ENCODE measurements around the gene CAND1. TPM values are rescaled to one million over a fixed set of nuclear protein-coding genes. Genes with fewer than 3 reads are reported as not detected.

The CAND1 gene
- total RNA-seq, 1 experiment from 2014 or later = 236 TPM

DNA sequence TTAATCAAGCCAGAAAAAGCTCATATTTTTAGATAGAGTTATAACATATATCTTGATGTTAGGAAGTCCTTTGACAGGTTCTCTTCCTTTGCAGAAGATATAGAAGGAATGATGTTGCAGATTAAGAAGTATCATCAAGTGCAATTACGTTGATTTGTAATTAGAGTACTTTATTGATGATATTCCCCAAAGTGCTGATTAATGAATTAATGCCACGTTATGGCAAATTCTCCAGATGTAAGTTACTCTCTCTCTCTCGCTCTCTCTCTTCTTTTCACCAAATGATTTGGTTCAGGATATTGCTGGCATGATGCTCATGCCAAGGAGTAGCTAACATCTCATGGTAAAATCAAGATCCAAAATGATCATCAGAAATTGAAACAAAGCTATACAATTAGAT, 18.1 kb upstream of the CAND1 start:
- H3K4me1 Mint-ChIP-seq = no peaks in the 10 kb centered on the region
- ATAC-seq = no peak
- no peak overlapping the region; the same call in 1 of the 2 replicates for H3K27ac Mint-ChIP-seq
- H3K4me3 Mint-ChIP-seq = no peak overlapping the region
- no peaks in the 10 kb centered on the region for H3K36me3 Mint-ChIP-seq
- CTCF ChIA-PET = no interaction called here
- peaks cover 4% of the 10 kb centered on the region; the same call in 1 of the 2 replicates for H3K27me3 Mint-ChIP-seq (ENCODE audit: low read depth)
- POLR2A ChIA-PET = no interaction called here
- no peaks in the 10 kb centered on the region for H3K9me3 Mint-ChIP-seq
- TF ChIP-seq, protein P1, sequence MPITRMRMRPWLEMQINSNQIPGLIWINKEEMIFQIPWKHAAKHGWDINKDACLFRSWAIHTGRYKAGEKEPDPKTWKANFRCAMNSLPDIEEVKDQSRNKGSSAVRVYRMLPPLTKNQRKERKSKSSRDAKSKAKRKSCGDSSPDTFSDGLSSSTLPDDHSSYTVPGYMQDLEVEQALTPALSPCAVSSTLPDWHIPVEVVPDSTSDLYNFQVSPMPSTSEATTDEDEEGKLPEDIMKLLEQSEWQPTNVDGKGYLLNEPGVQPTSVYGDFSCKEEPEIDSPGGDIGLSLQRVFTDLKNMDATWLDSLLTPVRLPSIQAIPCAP (CRISPR knock-in tag; IDR thresholded peaks at IDR 0.05) = no peak
- TF ChIP-seq, protein P2, sequence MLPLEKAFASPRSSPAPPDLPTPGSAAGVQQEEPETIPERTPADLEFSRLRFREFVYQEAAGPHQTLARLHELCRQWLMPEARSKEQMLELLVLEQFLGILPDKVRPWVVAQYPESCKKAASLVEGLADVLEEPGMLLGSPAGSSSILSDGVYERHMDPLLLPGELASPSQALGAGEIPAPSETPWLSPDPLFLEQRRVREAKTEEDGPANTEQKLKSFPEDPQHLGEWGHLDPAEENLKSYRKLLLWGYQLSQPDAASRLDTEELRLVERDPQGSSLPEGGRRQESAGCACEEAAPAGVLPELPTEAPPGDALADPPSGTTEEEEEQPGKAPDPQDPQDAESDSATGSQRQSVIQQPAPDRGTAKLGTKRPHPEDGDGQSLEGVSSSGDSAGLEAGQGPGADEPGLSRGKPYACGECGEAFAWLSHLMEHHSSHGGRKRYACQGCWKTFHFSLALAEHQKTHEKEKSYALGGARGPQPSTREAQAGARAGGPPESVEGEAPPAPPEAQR (CRISPR knock-in tag; IDR thresholded peaks at IDR 0.05) = no peak
- TF ChIP-seq ZNF396 (CRISPR knock-in tag; IDR thresholded peaks at IDR 0.05; ENCODE audit: borderline replicate concordance) (no peak), JUN (CRISPR knock-in tag; IDR thresholded peaks at IDR 0.05) (no peak), RELA (CRISPR knock-in tag; IDR thresholded peaks at IDR 0.05; ENCODE audit: borderline replicate concordance) (no peak), TCF7 (CRISPR knock-in tag; IDR thresholded peaks at IDR 0.05; ENCODE audit: low read depth) (no peak), CREM (CRISPR knock-in tag; IDR thresholded peaks at IDR 0.05) (no peak), TP53 (CRISPR knock-in tag; IDR thresholded peaks at IDR 0.05) (no peak)
- TF ChIP-seq, protein P3, sequence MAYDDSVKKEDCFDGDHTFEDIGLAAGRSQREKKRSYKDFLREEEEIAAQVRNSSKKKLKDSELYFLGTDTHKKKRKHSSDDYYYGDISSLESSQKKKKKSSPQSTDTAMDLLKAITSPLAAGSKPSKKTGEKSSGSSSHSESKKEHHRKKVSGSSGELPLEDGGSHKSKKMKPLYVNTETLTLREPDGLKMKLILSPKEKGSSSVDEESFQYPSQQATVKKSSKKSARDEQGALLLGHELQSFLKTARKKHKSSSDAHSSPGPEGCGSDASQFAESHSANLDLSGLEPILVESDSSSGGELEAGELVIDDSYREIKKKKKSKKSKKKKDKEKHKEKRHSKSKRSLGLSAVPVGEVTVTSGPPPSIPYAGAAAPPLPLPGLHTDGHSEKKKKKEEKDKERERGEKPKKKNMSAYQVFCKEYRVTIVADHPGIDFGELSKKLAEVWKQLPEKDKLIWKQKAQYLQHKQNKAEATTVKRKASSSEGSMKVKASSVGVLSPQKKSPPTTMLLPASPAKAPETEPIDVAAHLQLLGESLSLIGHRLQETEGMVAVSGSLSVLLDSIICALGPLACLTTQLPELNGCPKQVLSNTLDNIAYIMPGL (CRISPR knock-in tag; IDR thresholded peaks at IDR 0.05) = no peak
- TF ChIP-seq, protein P4, sequence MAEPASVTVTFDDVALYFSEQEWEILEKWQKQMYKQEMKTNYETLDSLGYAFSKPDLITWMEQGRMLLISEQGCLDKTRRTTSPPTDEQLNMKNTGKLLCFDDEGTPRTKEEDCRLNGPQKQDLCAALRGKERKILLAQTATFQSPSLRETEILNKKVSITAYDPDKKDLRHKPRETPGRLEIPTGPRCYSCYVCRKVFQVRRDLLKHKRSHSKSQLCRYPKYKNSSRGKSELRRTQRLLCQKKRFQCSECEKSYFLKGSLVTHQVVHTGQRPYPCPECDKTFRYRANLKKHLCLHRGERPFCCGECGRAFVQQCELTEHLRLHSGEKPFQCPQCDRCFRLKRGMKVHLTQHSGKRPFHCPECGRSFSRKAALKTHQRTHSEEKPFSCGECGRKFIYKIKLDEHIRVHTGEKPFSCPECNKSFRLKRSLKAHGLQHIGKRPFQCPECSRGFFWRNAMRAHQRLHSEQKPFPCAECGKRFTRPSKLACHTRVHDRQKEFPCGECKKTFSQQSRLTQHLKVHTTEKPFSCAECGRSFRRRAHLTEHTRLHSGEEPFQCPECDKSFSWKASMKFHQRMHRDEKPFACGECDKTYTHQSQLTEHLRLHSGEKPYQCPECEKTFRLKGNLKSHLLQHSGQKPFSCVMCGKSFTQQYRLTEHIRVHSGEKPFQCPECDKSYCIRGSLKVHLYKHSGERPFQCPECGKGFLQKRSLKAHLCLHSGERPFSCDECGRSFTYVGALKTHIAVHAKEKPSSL (CRISPR knock-in tag; conservative IDR thresholded peaks at IDR 0.05) = no peak
- TF ChIP-seq, protein P5, sequence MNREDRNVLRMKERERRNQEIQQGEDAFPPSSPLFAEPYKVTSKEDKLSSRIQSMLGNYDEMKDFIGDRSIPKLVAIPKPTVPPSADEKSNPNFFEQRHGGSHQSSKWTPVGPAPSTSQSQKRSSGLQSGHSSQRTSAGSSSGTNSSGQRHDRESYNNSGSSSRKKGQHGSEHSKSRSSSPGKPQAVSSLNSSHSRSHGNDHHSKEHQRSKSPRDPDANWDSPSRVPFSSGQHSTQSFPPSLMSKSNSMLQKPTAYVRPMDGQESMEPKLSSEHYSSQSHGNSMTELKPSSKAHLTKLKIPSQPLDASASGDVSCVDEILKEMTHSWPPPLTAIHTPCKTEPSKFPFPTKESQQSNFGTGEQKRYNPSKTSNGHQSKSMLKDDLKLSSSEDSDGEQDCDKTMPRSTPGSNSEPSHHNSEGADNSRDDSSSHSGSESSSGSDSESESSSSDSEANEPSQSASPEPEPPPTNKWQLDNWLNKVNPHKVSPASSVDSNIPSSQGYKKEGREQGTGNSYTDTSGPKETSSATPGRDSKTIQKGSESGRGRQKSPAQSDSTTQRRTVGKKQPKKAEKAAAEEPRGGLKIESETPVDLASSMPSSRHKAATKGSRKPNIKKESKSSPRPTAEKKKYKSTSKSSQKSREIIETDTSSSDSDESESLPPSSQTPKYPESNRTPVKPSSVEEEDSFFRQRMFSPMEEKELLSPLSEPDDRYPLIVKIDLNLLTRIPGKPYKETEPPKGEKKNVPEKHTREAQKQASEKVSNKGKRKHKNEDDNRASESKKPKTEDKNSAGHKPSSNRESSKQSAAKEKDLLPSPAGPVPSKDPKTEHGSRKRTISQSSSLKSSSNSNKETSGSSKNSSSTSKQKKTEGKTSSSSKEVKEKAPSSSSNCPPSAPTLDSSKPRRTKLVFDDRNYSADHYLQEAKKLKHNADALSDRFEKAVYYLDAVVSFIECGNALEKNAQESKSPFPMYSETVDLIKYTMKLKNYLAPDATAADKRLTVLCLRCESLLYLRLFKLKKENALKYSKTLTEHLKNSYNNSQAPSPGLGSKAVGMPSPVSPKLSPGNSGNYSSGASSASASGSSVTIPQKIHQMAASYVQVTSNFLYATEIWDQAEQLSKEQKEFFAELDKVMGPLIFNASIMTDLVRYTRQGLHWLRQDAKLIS (CRISPR knock-in tag; IDR thresholded peaks at IDR 0.05; ENCODE audit: borderline replicate concordance) = no peak
- TF ChIP-seq, protein P6, sequence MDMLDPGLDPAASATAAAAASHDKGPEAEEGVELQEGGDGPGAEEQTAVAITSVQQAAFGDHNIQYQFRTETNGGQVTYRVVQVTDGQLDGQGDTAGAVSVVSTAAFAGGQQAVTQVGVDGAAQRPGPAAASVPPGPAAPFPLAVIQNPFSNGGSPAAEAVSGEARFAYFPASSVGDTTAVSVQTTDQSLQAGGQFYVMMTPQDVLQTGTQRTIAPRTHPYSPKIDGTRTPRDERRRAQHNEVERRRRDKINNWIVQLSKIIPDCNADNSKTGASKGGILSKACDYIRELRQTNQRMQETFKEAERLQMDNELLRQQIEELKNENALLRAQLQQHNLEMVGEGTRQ (CRISPR knock-in tag; IDR thresholded peaks at IDR 0.05) = no peak
- TF ChIP-seq, protein P7, sequence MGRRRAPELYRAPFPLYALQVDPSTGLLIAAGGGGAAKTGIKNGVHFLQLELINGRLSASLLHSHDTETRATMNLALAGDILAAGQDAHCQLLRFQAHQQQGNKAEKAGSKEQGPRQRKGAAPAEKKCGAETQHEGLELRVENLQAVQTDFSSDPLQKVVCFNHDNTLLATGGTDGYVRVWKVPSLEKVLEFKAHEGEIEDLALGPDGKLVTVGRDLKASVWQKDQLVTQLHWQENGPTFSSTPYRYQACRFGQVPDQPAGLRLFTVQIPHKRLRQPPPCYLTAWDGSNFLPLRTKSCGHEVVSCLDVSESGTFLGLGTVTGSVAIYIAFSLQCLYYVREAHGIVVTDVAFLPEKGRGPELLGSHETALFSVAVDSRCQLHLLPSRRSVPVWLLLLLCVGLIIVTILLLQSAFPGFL (CRISPR knock-in tag; IDR thresholded peaks at IDR 0.05; ENCODE audit: borderline replicate concordance) = no peak
- DNase-seq (ENCODE audit: low spot score) = no peak

Measured in WTC11 (cell line).